GM10847 (cell line): Measurements from ENCODE around the gene TSPAN9.

Experiments
- POLR2A ChIP-seq: IDR thresholded peaks from 2 replicates; pipeline ENCODE4 v1.6.1; 2011; ENCODE audit not compliant: insufficient read length; ENCODE audit errors: extremely low read depth

Gene TSPAN9

DNA sequence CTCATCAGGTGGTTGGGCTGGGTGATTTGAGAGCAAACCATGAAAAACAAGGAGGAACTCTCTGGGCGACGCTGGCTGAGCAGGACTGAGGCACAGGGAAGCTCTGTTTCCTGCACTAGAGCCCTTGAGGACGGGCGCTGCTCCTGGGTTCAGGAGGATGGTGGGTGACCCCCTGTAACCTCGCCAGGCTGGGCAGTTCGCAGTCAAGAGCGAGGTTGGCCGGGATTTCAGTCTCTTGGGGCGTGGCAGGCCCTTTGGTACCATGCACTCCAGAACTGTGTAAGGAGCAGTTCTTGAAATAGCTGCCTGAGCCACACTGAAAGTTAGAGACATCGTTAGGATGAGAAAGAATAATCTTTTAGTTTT, 202.2 kb downstream of the TSPAN9 start:
- no peak for TF ChIP-seq POLR2A

DNA sequence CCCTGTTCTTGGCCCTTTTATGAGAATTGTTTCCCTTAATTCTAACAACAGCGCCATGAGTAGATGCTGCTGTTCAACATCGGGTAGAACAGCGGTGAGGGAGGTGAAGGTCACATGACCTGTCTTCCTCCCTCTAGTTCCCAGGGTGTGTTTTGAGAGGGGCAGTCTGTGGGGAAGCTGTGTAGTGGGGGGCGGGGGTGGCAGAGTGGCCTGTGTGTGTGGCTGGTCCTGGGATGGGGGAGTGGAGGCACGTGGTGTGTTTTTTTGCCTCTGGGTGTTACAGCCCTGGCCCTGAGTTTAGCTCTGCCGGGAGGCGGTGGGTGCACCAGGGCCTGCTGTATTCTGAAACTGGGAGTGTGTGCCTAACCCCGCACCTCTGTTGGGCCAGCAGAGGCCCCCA, 202.7 kb downstream of the TSPAN9 start:
- no peak for TF ChIP-seq POLR2A

DNA sequence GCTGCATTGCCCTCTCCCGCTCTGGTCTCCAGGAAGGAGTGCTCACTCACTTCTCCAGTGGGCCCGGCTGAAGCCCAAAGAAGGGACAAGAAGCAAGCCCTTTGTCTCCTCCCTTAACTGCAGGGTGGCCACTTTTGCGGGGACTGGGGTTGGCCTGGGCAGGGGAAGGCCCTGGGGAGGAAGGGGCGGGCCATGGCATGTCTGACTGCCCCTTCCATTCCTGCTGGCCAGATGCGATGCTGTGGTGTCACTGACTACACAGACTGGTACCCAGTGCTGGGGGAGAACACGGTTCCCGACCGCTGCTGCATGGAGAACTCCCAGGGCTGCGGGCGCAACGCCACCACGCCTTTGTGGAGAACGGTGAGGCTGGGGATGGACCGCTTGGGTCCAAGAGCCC, 203.8 kb downstream of the TSPAN9 start:
- TF ChIP-seq POLR2A: no peak

- no peak for TF ChIP-seq POLR2A
Measured at GRCh38 chr12:3281588-3282383, 204.6 kb downstream of the TSPAN9 start.

- TF ChIP-seq POLR2A: no peak
Measured at GRCh38 chr12:3282384-3282670, 205.1 kb downstream of the TSPAN9 start.

- TF ChIP-seq POLR2A: no peak
Measured at GRCh38 chr12:3283137-3283680, 206.0 kb downstream of the TSPAN9 start.

- TF ChIP-seq POLR2A: no peak
Measured at GRCh38 chr12:3284405-3284804, 207.2 kb downstream of the TSPAN9 start.

DNA sequence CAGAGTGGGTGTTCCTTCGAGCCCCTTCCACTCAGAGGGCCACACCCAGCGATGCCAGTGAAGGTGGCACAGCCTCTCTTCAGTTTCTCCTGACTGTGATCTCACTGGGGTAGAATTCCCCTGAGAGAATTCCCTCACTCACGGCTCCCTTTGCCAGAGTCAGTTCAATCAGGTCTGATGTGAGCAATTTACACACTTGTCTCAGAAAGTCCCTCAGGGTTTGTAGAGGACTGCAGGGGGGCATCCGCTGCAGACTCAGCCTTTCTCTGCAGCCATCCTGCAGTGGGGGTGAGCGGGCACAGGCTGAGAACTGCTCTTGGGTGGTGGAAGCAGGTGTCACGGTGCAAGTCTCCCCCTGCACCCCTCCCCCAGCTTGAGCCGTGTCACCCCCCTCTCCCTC, 208.4 kb downstream of the TSPAN9 start:
- TF ChIP-seq POLR2A: no peak

GRCh38 chr12:3288690-3289089, 211.5 kb downstream of the TSPAN9 start:
- no peak for TF ChIP-seq POLR2A

GRCh38 chr12:3289702-3290101, 212.5 kb downstream of the TSPAN9 start:
- no peak for TF ChIP-seq POLR2A

DNA sequence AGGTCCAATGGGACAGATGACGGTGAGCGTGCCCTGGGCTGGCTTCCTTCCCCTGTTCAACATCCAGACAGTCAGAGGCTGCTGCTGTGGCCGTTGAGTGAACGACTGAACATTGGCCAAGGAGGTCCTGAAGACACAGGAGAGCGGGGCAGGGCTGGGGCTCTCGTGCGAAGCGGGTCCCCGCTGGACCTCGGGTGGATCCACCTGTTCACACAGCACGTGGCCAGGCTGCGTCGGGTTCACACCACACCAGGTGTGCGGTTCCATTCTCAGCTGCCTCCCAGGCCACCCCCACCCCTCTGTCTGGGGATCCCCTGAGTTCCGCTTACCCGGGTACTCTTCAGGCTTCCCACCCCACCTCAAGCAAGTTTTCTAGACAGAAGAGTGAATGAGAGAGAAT, 214.8 kb downstream of the TSPAN9 start:
- no peak for TF ChIP-seq POLR2A

DNA sequence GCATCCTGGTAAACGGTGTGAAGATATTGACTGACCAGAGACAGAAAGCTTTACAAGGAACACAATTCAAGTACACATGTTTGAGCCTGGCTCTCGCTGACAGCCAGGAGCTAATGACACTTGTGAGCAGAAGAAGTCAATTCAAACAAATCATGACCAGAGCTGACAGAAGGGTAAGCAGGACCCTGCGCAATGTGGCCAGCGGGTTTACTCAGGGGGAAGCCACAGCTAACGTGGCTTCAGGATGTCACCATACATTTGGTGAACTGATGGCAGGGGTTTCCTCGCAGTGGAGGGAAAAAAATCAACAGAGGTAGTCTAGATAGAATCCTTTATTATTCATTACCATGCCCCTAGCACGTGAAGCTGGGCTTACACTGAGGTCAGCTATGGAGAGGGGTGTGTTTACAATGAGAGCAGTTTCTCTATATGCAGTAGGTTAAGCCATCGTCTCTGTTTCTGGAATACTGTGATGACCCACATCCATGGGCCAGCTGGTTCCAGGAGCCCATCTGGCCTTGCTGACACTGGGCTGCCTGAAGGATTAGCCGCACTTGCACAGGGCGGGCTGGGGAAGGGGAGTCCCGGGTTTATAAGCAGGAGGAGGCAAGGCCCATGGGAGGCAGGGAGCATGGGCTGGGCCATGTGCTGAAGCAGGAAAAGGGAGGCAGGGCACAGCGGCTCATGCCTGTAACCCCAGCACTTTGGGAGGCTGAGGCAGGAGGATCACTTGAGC, 215.7 kb downstream of the TSPAN9 start:
- no peak for TF ChIP-seq POLR2A

GRCh38 chr12:3293446-3294161, 216.4 kb downstream of the TSPAN9 start:
- TF ChIP-seq POLR2A: no peak

DNA sequence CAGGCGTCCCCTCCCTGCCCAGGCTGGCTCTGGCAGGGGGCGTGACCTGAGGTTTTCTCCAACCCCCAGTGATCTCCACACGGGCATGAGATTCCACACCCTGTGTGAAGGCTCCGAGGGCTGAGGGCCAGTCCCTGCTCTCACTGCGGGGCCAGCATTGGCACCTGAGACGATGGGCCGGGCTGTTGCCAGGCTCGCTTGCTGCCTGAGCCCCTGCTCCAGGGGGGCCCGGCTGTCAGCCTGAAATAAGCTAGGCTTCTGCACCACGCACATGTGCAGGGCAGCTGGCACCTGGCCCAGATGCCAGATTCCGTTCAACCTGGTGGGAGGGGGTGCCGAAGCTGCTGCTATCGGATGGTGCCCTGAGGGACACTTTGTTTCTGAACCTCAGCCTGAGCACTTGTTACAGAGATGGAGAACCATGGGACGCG, 217.3 kb downstream of the TSPAN9 start:
- no peak for TF ChIP-seq POLR2A

- TF ChIP-seq POLR2A: no peak
Measured at GRCh38 chr12:3295225-3295624, 218.0 kb downstream of the TSPAN9 start.
